PC-9 (cell line): ENCODE data around the gene LSS.

ENCODE experiments used
- EZH2 ChIP-seq: fragments of 200-600 bp; sonication (generic); IDR thresholded peaks from 2 replicates; pipeline ENCODE4 v1.8.0; 2017; ENCODE audit warnings: antibody characterized with exemption, low read depth
- TF ChIP-seq, protein P1 (sequence below): fragments of 200-600 bp; sonication (generic); conservative IDR thresholded peaks from 2 replicates; pipeline ENCODE4 v1.6.1; 2017; ENCODE audit warnings: mixed run types, antibody characterized with exemption, mild to moderate bottlenecking, moderate library complexity

GRCh38 chr21:46163380-46163779 lies 65.2 kb downstream of the LSS start:
- TF ChIP-seq, protein P1, sequence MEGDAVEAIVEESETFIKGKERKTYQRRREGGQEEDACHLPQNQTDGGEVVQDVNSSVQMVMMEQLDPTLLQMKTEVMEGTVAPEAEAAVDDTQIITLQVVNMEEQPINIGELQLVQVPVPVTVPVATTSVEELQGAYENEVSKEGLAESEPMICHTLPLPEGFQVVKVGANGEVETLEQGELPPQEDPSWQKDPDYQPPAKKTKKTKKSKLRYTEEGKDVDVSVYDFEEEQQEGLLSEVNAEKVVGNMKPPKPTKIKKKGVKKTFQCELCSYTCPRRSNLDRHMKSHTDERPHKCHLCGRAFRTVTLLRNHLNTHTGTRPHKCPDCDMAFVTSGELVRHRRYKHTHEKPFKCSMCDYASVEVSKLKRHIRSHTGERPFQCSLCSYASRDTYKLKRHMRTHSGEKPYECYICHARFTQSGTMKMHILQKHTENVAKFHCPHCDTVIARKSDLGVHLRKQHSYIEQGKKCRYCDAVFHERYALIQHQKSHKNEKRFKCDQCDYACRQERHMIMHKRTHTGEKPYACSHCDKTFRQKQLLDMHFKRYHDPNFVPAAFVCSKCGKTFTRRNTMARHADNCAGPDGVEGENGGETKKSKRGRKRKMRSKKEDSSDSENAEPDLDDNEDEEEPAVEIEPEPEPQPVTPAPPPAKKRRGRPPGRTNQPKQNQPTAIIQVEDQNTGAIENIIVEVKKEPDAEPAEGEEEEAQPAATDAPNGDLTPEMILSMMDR: no peak
- no peak for TF ChIP-seq EZH2
